HG02884 (cell line): Measurements from ENCODE around the gene PPP1R3G.
"Not testable (repeated sequence)": the region's sequence is repeated elsewhere in the genome, so short reads cannot be mapped to it uniquely, and the experiment has no call there.

Experiments used
- ATAC-seq: cut with Tn5 transposase; IDR thresholded peaks from one replicate; pipeline ENCODE4 v1.9.1; 2021; ENCODE audit warnings: mild to moderate bottlenecking, moderate library complexity; ENCODE audit not compliant: unreplicated experiment

Gene PPP1R3G

GRCh38 chr6:5084781-5085647 is at the start of gene PPP1R3G:
PPP1R3G (plus strand) TSS chr6:5085341; CDS start chr6:5085486, 145 bp downstream.
- peak; percentile 43 for ATAC-seq

GRCh38 chr6:5036269-5036668 is 48.9 kb upstream of the PPP1R3G start:
- ATAC-seq: no peak

- no peak for ATAC-seq
Measured at GRCh38 chr6:5041955-5042354, 43.2 kb upstream of the PPP1R3G start.

- no peak for ATAC-seq
Measured at GRCh38 chr6:5042436-5042835, 42.7 kb upstream of the PPP1R3G start.

GRCh38 chr6:5044866-5045265 is 40.3 kb upstream of the PPP1R3G start:
- no peak for ATAC-seq

GRCh38 chr6:5045416-5045815 is 39.7 kb upstream of the PPP1R3G start:
- no peak for ATAC-seq

GRCh38 chr6:5046430-5046829 is 38.7 kb upstream of the PPP1R3G start:
- no peak for ATAC-seq

GRCh38 chr6:5050009-5050408 is 35.1 kb upstream of the PPP1R3G start:
- no peak for ATAC-seq

GRCh38 chr6:5051394-5051793 is 33.7 kb upstream of the PPP1R3G start:
- ATAC-seq: no peak

- no peak for ATAC-seq
Measured at GRCh38 chr6:5053038-5053437, 32.1 kb upstream of the PPP1R3G start.

GRCh38 chr6:5053864-5054244 is 31.3 kb upstream of the PPP1R3G start:
- ATAC-seq: no peak

GRCh38 chr6:5054245-5054873 is 30.8 kb upstream of the PPP1R3G start:
- no peak for ATAC-seq

GRCh38 chr6:5055118-5055517 is 30.0 kb upstream of the PPP1R3G start:
- ATAC-seq: no peak

- no peak for ATAC-seq
Measured at GRCh38 chr6:5058254-5058653, 26.9 kb upstream of the PPP1R3G start.

GRCh38 chr6:5059036-5059896 is 25.9 kb upstream of the PPP1R3G start:
- no peak for ATAC-seq

GRCh38 chr6:5060439-5060838 is 24.7 kb upstream of the PPP1R3G start:
- ATAC-seq: not testable (repeated sequence)

- ATAC-seq: no peak
Measured at GRCh38 chr6:5061152-5061551, 24.0 kb upstream of the PPP1R3G start.

- no peak for ATAC-seq
Measured at GRCh38 chr6:5063617-5064016, 21.5 kb upstream of the PPP1R3G start.

GRCh38 chr6:5066456-5067093 is 18.6 kb upstream of the PPP1R3G start:
- no peak for ATAC-seq

- no peak for ATAC-seq
Measured at GRCh38 chr6:5067305-5067704, 17.8 kb upstream of the PPP1R3G start.
